Upper lobe of right lung (tissue), 1 donor: ENCODE results near the gene PLEKHH2. TPM values are rescaled to one million over a fixed set of nuclear protein-coding genes. Genes with fewer than 3 reads are reported as not detected.

Experiments used
- ATAC-seq: fragments of 200-7000 bp; cut with Tn5 transposase; one replicate; pipeline ENCODE4 v1.9.1; 2020; ENCODE audit warnings: mild to moderate bottlenecking, moderate library complexity
- DNase-seq: peaks from one replicate; pipeline ENCODE4 v3.0.0-alpha.2; 2020
- H3K27ac ChIP-seq: fragments of 200-600 bp; one replicate; pipeline ENCODE4 v1.8.0; 2022
- H3K27me3 ChIP-seq: fragments of 200-600 bp; one replicate; pipeline ENCODE4 v1.8.0; 2022; ENCODE audit warnings: mild to moderate bottlenecking
- H3K36me3 ChIP-seq: fragments of 200-600 bp; one replicate; pipeline ENCODE4 v1.8.0; 2022
- H3K4me1 ChIP-seq: fragments of 200-600 bp; one replicate; pipeline ENCODE4 v1.8.0; 2022
- H3K4me3 ChIP-seq: fragments of 200-600 bp; one replicate; pipeline ENCODE4 v1.8.0; 2022; ENCODE audit warnings: mild to moderate bottlenecking
- H3K9me3 ChIP-seq: fragments of 200-600 bp; one replicate; pipeline ENCODE4 v1.8.0; 2022
- intact Hi-C: fragments of 100-400 bp; cut with DNase I; formaldehyde crosslinking; loops from one replicate; pipeline ENCODE4 v1.11.0; 2022
- total RNA-seq: library from RNA; stranded (reverse); fragmentation: NEBNext Ultra II Directional; extraction: Animal tissue kit (Norgen Biotek cat#: 25700); gene quantifications from one replicate; pipeline ENCODE4 v1.2.1, GENCODE V29; 2021
- TF ChIP-seq, protein P1 (sequence below): fragments of 200-600 bp; IDR thresholded peaks from one replicate; pipeline ENCODE4 v1.8.0; 2022; ENCODE audit warnings: antibody characterized with exemption
- donor health status: DM: no; HTN: yes; CAD: no; lungs with severe emphysema.

PLEKHH2 gene
- total RNA-seq, 1 donor from 2014 or later = 53.8 TPM

DNA sequence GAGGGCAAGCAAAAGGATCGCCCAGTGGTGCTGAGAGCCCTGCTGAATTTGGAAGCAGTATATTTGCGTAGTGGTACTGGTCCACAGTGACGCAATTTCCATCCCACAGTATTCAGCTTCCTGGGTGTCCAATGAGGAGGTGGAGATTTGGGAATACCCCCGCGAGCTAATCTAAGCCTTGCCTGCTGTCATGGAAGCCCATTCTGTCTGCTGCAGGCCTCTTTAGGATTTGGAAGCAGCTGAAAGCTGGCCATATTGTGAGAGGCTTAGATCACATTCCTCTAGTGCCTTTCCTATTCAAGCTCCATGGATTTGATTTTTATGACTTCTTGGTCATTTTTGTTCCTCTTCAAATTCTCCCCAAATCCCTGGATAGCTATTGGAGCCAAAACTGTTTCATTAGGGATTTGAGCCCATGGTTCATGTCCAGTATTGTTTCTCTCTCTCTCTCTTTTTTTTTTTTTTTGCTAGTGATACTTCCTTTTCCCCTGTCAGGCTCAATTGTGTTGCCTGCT lies 114.5 kb downstream of the PLEKHH2 start:
- TF ChIP-seq, protein P1, sequence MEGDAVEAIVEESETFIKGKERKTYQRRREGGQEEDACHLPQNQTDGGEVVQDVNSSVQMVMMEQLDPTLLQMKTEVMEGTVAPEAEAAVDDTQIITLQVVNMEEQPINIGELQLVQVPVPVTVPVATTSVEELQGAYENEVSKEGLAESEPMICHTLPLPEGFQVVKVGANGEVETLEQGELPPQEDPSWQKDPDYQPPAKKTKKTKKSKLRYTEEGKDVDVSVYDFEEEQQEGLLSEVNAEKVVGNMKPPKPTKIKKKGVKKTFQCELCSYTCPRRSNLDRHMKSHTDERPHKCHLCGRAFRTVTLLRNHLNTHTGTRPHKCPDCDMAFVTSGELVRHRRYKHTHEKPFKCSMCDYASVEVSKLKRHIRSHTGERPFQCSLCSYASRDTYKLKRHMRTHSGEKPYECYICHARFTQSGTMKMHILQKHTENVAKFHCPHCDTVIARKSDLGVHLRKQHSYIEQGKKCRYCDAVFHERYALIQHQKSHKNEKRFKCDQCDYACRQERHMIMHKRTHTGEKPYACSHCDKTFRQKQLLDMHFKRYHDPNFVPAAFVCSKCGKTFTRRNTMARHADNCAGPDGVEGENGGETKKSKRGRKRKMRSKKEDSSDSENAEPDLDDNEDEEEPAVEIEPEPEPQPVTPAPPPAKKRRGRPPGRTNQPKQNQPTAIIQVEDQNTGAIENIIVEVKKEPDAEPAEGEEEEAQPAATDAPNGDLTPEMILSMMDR = no peak
- H3K9me3 ChIP-seq = no peaks in the 10 kb centered on the region
- no peak for DNase-seq
- no peaks in the 10 kb centered on the region for H3K27me3 ChIP-seq
- no peaks in the 10 kb centered on the region for H3K4me1 ChIP-seq
- no peak overlapping the region for H3K27ac ChIP-seq
- no peak overlapping the region for H3K4me3 ChIP-seq
- intact Hi-C loops = no loop called here
- no peak for ATAC-seq
- H3K36me3 ChIP-seq = no peaks in the 10 kb centered on the region

GRCh38 chr2:43752302-43752701 lies 115.2 kb downstream of the PLEKHH2 start:
- Histone ChIP-seq H3K4me3 (no peak overlapping the region), H3K4me1 (no peaks in the 10 kb centered on the region), H3K27me3 (no peaks in the 10 kb centered on the region), H3K27ac (no peak overlapping the region), H3K36me3 (no peaks in the 10 kb centered on the region), H3K9me3 (no peaks in the 10 kb centered on the region)
- no peak for ATAC-seq
- TF ChIP-seq, protein P1 = no peak
- DNase-seq = no peak
- intact Hi-C loops = no loop called here

- Histone ChIP-seq H3K27ac (no peak overlapping the region), H3K4me3 (no peak overlapping the region), H3K36me3 (no peaks in the 10 kb centered on the region), H3K9me3 (no peaks in the 10 kb centered on the region), H3K27me3 (no peaks in the 10 kb centered on the region), H3K4me1 (peaks cover 1% of the 10 kb centered on the region)
- ATAC-seq = no peak
- TF ChIP-seq, protein P1 = no peak
- intact Hi-C loops = no loop called here
- no peak for DNase-seq
These were observed 117.1 kb downstream of the PLEKHH2 start for GRCh38 chr2:43754180-43754579.

GRCh38 chr2:43758739-43759138 lies 121.7 kb downstream of the PLEKHH2 start:
- DNase-seq (no peak), ATAC-seq (no peak)
- TF ChIP-seq, protein P1 = no peak
- Histone ChIP-seq H3K27ac (no peak overlapping the region), H3K4me3 (no peak overlapping the region), H3K9me3 (no peaks in the 10 kb centered on the region), H3K27me3 (no peaks in the 10 kb centered on the region), H3K4me1 (peaks cover 5% of the 10 kb centered on the region), H3K36me3 (no peaks in the 10 kb centered on the region)
- intact Hi-C loops = no loop called here

DNA sequence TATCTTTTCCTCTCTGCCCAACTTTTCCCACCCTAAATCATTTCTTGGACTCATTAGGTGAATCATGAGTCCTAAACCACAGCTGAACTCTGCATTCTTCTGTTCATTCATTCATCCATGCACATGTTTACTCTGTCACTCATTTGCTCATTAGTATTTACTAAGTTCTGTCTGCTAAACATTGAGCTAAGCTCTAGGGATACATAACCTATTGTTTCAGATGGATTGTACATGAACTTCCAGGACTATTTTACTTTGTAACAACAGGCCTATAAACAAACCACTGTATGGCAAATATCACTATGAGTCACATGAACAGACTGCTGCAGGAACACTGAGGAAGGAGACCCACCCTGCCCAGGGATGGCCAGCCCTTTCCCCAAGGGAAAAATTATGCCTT lies 122.1 kb downstream of the PLEKHH2 start:
- H3K27ac ChIP-seq = no peak overlapping the region
- intact Hi-C loops = no loop called here

More for the DNA sequence above, 122.1 kb downstream of the PLEKHH2 start:
- H3K9me3 ChIP-seq = no peaks in the 10 kb centered on the region
- no peaks in the 10 kb centered on the region for H3K36me3 ChIP-seq
- no peaks in the 10 kb centered on the region for H3K27me3 ChIP-seq
- H3K4me1 ChIP-seq = peaks cover 5% of the 10 kb centered on the region
- TF ChIP-seq, protein P1 = no peak
- ATAC-seq (no peak), DNase-seq (no peak)
- no peak overlapping the region for H3K4me3 ChIP-seq
